H9 (cell line): ENCODE data around the gene PAPLN. TPM values are rescaled to one million over a fixed set of nuclear protein-coding genes. Genes with fewer than 3 reads are reported as not detected.

ENCODE experiments used
- DNase-seq: peaks from one replicate; pipeline ENCODE4 v3.0.0-alpha.2; 2017
- H2AFZ ChIP-seq: one replicate; pipeline ENCODE4 v1.6.1; 2013; ENCODE audit warnings: mild to moderate bottlenecking, low read length, control low read depth, moderate library complexity
- H2AK5ac ChIP-seq: 2 replicates; pipeline ENCODE4 v1.6.1; 2013; ENCODE audit warnings: low read length, control low read depth, mixed read lengths; ENCODE audit not compliant: insufficient read length
- H2BK120ac ChIP-seq: one replicate; pipeline ENCODE4 v1.6.1; 2013; ENCODE audit warnings: low read depth, mild to moderate bottlenecking, low read length, control low read depth, inconsistent platforms; ENCODE audit not compliant: poor library complexity, severe bottlenecking
- H2BK12ac ChIP-seq: 2 replicates; pipeline ENCODE4 v1.6.1; 2013; ENCODE audit warnings: low read length, control low read depth, mixed read lengths, low read depth; ENCODE audit not compliant: insufficient read length
- H2BK15ac ChIP-seq: 2 replicates; pipeline ENCODE4 v1.6.1; 2013; ENCODE audit warnings: low read depth, low read length, control low read depth
- H2BK20ac ChIP-seq: one replicate; pipeline ENCODE4 v1.6.1; 2013; ENCODE audit warnings: low read depth, mild to moderate bottlenecking, low read length, control low read depth, inconsistent platforms; ENCODE audit not compliant: poor library complexity, severe bottlenecking
- H2BK5ac ChIP-seq: 2 replicates; pipeline ENCODE4 v1.6.1; 2013; ENCODE audit warnings: low read length, control low read depth, mixed read lengths; ENCODE audit not compliant: insufficient read length
- H3K14ac ChIP-seq: 2 replicates; pipeline ENCODE4 v1.6.1; 2013; ENCODE audit warnings: low read length, control low read depth; ENCODE audit not compliant: insufficient read depth
- H3K18ac ChIP-seq: 2 replicates; pipeline ENCODE4 v1.6.1; 2013; ENCODE audit warnings: low read depth, mild to moderate bottlenecking, mixed read lengths, low read length, control low read depth; ENCODE audit not compliant: insufficient read length
- H3K23ac ChIP-seq: 2 replicates; pipeline ENCODE4 v1.6.1; 2013; ENCODE audit warnings: low read length, control low read depth, mixed read lengths, low read depth; ENCODE audit not compliant: insufficient read length
- H3K23me2 ChIP-seq: 2 replicates; pipeline ENCODE4 v1.6.1; 2013; ENCODE audit warnings: low read depth, mild to moderate bottlenecking, mixed read lengths, low read length, control low read depth; ENCODE audit not compliant: insufficient read length, poor library complexity, severe bottlenecking
- H3K27ac ChIP-seq: 2 replicates; pipeline ENCODE4 v1.5.1; 2013; ENCODE audit warnings: low read length, control low read depth, mixed read lengths, low read depth; ENCODE audit not compliant: insufficient read length
- H3K27me3 ChIP-seq: 2 replicates; pipeline ENCODE4 v1.6.1; 2013; ENCODE audit warnings: low read length, control low read depth, inconsistent platforms; ENCODE audit not compliant: insufficient read depth
- H3K4ac ChIP-seq: 2 replicates; pipeline ENCODE4 v1.6.1; 2013; ENCODE audit warnings: low read depth, mild to moderate bottlenecking, control low read depth, inconsistent platforms, low read length, moderate library complexity
- H3K4me1 ChIP-seq: 2 replicates; pipeline ENCODE4 v1.6.1; 2013; ENCODE audit warnings: low read length, control low read depth, inconsistent platforms; ENCODE audit not compliant: insufficient read depth
- H3K4me2 ChIP-seq: 2 replicates; pipeline ENCODE4 v1.6.1; 2013; ENCODE audit warnings: low read length, control low read depth, mixed read lengths; ENCODE audit not compliant: insufficient read length, insufficient read depth
- H3K56ac ChIP-seq: 2 replicates; pipeline ENCODE4 v1.6.1; 2013; ENCODE audit warnings: low read depth, mild to moderate bottlenecking, mixed read lengths, low read length, control low read depth; ENCODE audit not compliant: insufficient read length
- H3K79me1 ChIP-seq: 2 replicates; pipeline ENCODE4 v1.6.1; 2013; ENCODE audit warnings: low read depth, mild to moderate bottlenecking, moderate library complexity, low read length, control low read depth, inconsistent platforms; ENCODE audit not compliant: insufficient read depth, poor library complexity, severe bottlenecking
- H3K79me2 ChIP-seq: 2 replicates; pipeline ENCODE4 v1.6.1; 2013; ENCODE audit warnings: low read length, control low read depth, inconsistent platforms; ENCODE audit not compliant: insufficient read depth
- H3K9ac ChIP-seq: 2 replicates; pipeline ENCODE4 v1.6.1; 2013; ENCODE audit warnings: low read length, control low read depth, mixed read lengths; ENCODE audit not compliant: insufficient read length; ENCODE audit errors: extremely low read depth
- H3K9me3 ChIP-seq: one replicate; pipeline ENCODE4 v1.6.1; 2013; ENCODE audit warnings: low read depth, low read length, inconsistent platforms; ENCODE audit not compliant: control insufficient read depth
- H3T11ph ChIP-seq: one replicate; pipeline ENCODE4 v1.6.1; 2013; ENCODE audit warnings: mild to moderate bottlenecking, low read length, control low read depth, inconsistent platforms
- H4K20me1 ChIP-seq: one replicate; pipeline ENCODE4 v1.6.1; 2013; ENCODE audit not compliant: control insufficient read depth, insufficient read length, insufficient read depth
- H4K5ac ChIP-seq: 2 replicates; pipeline ENCODE4 v1.6.1; 2013; ENCODE audit warnings: low read depth, mild to moderate bottlenecking, mixed read lengths, low read length, control low read depth; ENCODE audit not compliant: insufficient read length
- H4K8ac ChIP-seq: replicated peaks from 2 replicates; pipeline ENCODE4 v1.6.1; 2013; ENCODE audit warnings: low read length, control low read depth, mixed read lengths, low read depth; ENCODE audit not compliant: insufficient read length
- H4K91ac ChIP-seq: 2 replicates; pipeline ENCODE4 v1.6.1; 2013; ENCODE audit warnings: low read depth, mild to moderate bottlenecking, moderate library complexity, mixed read lengths, low read length, control low read depth; ENCODE audit not compliant: insufficient read length
- H3K27ac Mint-ChIP-seq, 3 experiments: 2 replicates in 2 of 3; 3 replicates in 1 of 3; pipeline ENCODE4 v1.8.0; 2020 to 2021; ENCODE audit warnings: mixed read lengths in 3 of 3, mild to moderate bottlenecking in 1 of 3, moderate library complexity in 1 of 3
- H3K27me3 Mint-ChIP-seq: 2 replicates; pipeline ENCODE4 v1.8.0; 2021; ENCODE audit warnings: low read depth, mild to moderate bottlenecking, moderate library complexity, mixed read lengths
- H3K36me3 Mint-ChIP-seq, 3 experiments: 2 replicates in 2 of 3; 3 replicates in 1 of 3; pipeline ENCODE4 v1.8.0; 2020 to 2021; ENCODE audit warnings: low read depth in 3 of 3, mixed read lengths in 3 of 3; ENCODE audit not compliant: insufficient read depth in 1 of 3
- H3K4me1 Mint-ChIP-seq, 2 experiments: 2 replicates each; pipeline ENCODE4 v1.8.0; 2020; ENCODE audit warnings: mixed read lengths in 2 of 2
- H3K4me3 Mint-ChIP-seq, 2 experiments: 2 replicates in 1 of 2; 3 replicates in 1 of 2; pipeline ENCODE4 v1.8.0; 2020 to 2021; ENCODE audit warnings: mild to moderate bottlenecking in 2 of 2, mixed read lengths in 2 of 2, moderate library complexity in 1 of 2
- H3K9me3 Mint-ChIP-seq, 2 experiments: 2 replicates in 1 of 2; 3 replicates in 1 of 2; pipeline ENCODE4 v1.8.0; 2020; ENCODE audit warnings: mild to moderate bottlenecking in 2 of 2, mixed read lengths in 2 of 2, moderate library complexity in 1 of 2
- CTCF ChIP-seq: fragments of 200-600 bp; sonication (generic); conservative IDR thresholded peaks from 3 replicates; pipeline ENCODE4 v1.8.0; 2021; ENCODE audit warnings: antibody characterized with exemption, mild to moderate bottlenecking
- WGBS: extraction: QIAGEN DNeasy Blood & Tissue Kit; methylation state at CpG from one replicate; pipeline ENCODE4 v1.1.7; 2013; ENCODE audit warnings: missing lambda C conversion rate, low lambda C conversion rate, mixed read lengths; ENCODE audit not compliant: insufficient read length; ENCODE audit errors: extremely low coverage; 5-methylcytosine and 5-hydroxymethylcytosine counted together
- total RNA-seq: library from RNA; stranded (reverse); gene quantifications from 2 replicates; pipeline ENCODE4 v1.2.1, GENCODE V29; 2021

Gene PAPLN
- total RNA-seq, 1 experiment from 2014 or later = 8.5 TPM

- H3K23ac ChIP-seq = no peak overlapping the region
- H2AK5ac ChIP-seq = no peak overlapping the region
- H3K79me1 ChIP-seq = no peaks in the 10 kb centered on the region
- peak overlapping the region in 1 of 3 experiments; percentile 55; a peak in 1 of 7 replicates for H3K27ac Mint-ChIP-seq
- no peak for DNase-seq
- H2BK15ac ChIP-seq = no peak overlapping the region
- no peak overlapping the region for H2BK5ac ChIP-seq
- H3K9me3 Mint-ChIP-seq = no peaks in the 10 kb centered on the region; a peak in 1 of 5 replicates
- no peak overlapping the region for H3K56ac ChIP-seq
- no peak for TF ChIP-seq CTCF
- H4K20me1 ChIP-seq = no peaks in the 10 kb centered on the region
- no peak overlapping the region for H3K9ac ChIP-seq
- no CpG with 5 or more reads among the region's 14 CpGs for WGBS
- H3K4me2 ChIP-seq = peak overlapping the region; percentile 9
- no peak overlapping the region for H3T11ph ChIP-seq
- no peak overlapping the region for H2BK20ac ChIP-seq
- peaks cover 0 to 11% (median 3%) of the 10 kb centered on the region in 3 experiments; a peak in 3 of 7 replicates for H3K36me3 Mint-ChIP-seq
- H4K5ac ChIP-seq = no peak overlapping the region
- H3K27me3 Mint-ChIP-seq = peaks cover 31% of the 10 kb centered on the region
- H2BK12ac ChIP-seq = no peak overlapping the region
- H2BK120ac ChIP-seq = no peak overlapping the region
- H3K18ac ChIP-seq = no peak overlapping the region
- no peak overlapping the region for H3K4me3 Mint-ChIP-seq
- no peaks in the 10 kb centered on the region for H3K9me3 ChIP-seq
- no peak overlapping the region for H4K8ac ChIP-seq
- peaks cover 10 to 17% of the 10 kb centered on the region in 2 experiments for H3K4me1 Mint-ChIP-seq
- H3K79me2 ChIP-seq = no peaks in the 10 kb centered on the region
- H3K4me1 ChIP-seq = no peaks in the 10 kb centered on the region
- no peak overlapping the region for H3K27ac ChIP-seq
- H3K27me3 ChIP-seq = peaks cover 3% of the 10 kb centered on the region; the same call in 1 of the 2 replicates
- H4K91ac ChIP-seq = no peak overlapping the region
- no peaks in the 10 kb centered on the region for H3K23me2 ChIP-seq
- no peak overlapping the region for H3K14ac ChIP-seq
- H3K4ac ChIP-seq = no peak overlapping the region
- H2AFZ ChIP-seq = no peak overlapping the region
Measured at GRCh38 chr14:73244541-73245290, 7.4 kb downstream of the PAPLN start.
